Ascending aorta (tissue), 2 donors: ENCODE results near the gene PDE9A. TPM values are rescaled to one million over a fixed set of nuclear protein-coding genes. Genes with fewer than 3 reads are reported as not detected.

Source experiments
- DNase-seq, 2 donors: peaks; one replicate each; pipeline ENCODE4 v3.0.0-alpha.2; 2019; ENCODE audit warnings: low spot score in 2 of 2
- H3K27ac ChIP-seq, 2 donors: fragments of 200-600 bp; sonication (generic); one replicate each; pipeline ENCODE4 v1.5.1; 2016 to 2017; ENCODE audit warnings: mild to moderate bottlenecking in 1 of 2
- H3K27me3 ChIP-seq: fragments of 200-600 bp; sonication (generic); one replicate; pipeline ENCODE4 v1.5.1; 2017
- H3K36me3 ChIP-seq, 2 donors: fragments of 200-600 bp; sonication (generic); one replicate each; pipeline ENCODE4 v1.5.1; 2016
- H3K4me1 ChIP-seq, 2 donors: fragments of 200-600 bp; sonication (generic); one replicate each; pipeline ENCODE4 v1.5.1; 2016 to 2017; ENCODE audit warnings: mild to moderate bottlenecking in 1 of 2
- H3K4me3 ChIP-seq, 2 donors: fragments of 200-600 bp; sonication (generic); one replicate each; pipeline ENCODE4 v1.5.1; 2016 to 2017; ENCODE audit warnings: mild to moderate bottlenecking in 1 of 2
- H3K9me3 ChIP-seq, 2 donors: fragments of 200-600 bp; sonication (generic); one replicate each; pipeline ENCODE4 v1.5.1; 2016
- intact Hi-C: fragments of 100-400 bp; cut with DNase I; formaldehyde crosslinking; loops from one replicate; pipeline ENCODE4 v1.15.1; 2023
- total RNA-seq: library from RNA; depleted of rRNA; stranded (reverse); fragments of >200 nt; gene quantifications from one replicate; pipeline ENCODE4 v1.1.0, GENCODE V29; 2016
- TF ChIP-seq, protein P1 (sequence below), 3 experiments: fragments of 200-600 bp in 2 of 3; fragments of 450-650 bp in 1 of 3; sonication (generic) in 2 of 3; IDR thresholded peaks; one replicate each; pipeline ENCODE4 v1.5.1; 2016 to 2019; ENCODE audit warnings: antibody characterized with exemption in 3 of 3, mild to moderate bottlenecking in 1 of 3, moderate library complexity in 1 of 3

PDE9A gene
- total RNA-seq, 1 donor from 2014 or later, result 2.2 TPM

DNA sequence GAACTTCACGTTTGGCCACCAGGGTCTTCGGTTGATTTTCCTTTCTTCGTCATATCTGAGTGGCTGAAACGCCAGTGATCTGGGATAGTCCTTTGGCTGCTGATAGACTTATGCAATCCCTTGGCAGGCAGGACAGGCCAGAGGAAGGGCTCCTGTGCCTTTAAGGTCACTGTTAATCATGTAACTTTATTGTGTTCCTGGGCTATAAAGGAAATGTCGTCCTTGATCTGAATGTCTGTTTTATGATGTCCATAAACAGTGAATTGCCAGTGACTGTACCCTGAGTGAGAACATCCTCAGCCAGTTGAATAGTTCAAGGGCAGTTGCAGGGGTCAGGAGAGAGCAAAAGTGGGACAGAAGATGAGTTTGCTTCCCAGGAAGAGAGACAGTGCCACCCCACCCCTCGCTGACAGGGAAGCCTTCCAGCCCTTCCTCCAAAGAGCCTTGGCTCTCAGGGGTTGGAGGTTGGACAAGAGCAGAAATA lies 68.0 kb downstream of the PDE9A start:
- intact Hi-C loops, result no loop called here
- H3K9me3 ChIP-seq, result no peaks in the 10 kb centered on the region
- H3K4me3 ChIP-seq, result peak overlapping the region in 1 of 2 donors; percentile 16
- DNase-seq, result no peak
- H3K4me1 ChIP-seq, result no peaks in the 10 kb centered on the region
- H3K36me3 ChIP-seq, result no peaks in the 10 kb centered on the region
- no peak overlapping the region for H3K27ac ChIP-seq
- TF ChIP-seq, protein P1, sequence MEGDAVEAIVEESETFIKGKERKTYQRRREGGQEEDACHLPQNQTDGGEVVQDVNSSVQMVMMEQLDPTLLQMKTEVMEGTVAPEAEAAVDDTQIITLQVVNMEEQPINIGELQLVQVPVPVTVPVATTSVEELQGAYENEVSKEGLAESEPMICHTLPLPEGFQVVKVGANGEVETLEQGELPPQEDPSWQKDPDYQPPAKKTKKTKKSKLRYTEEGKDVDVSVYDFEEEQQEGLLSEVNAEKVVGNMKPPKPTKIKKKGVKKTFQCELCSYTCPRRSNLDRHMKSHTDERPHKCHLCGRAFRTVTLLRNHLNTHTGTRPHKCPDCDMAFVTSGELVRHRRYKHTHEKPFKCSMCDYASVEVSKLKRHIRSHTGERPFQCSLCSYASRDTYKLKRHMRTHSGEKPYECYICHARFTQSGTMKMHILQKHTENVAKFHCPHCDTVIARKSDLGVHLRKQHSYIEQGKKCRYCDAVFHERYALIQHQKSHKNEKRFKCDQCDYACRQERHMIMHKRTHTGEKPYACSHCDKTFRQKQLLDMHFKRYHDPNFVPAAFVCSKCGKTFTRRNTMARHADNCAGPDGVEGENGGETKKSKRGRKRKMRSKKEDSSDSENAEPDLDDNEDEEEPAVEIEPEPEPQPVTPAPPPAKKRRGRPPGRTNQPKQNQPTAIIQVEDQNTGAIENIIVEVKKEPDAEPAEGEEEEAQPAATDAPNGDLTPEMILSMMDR (IDR thresholded peaks at IDR 0.05), result no peak
- H3K27me3 ChIP-seq, result no peaks in the 10 kb centered on the region

DNA sequence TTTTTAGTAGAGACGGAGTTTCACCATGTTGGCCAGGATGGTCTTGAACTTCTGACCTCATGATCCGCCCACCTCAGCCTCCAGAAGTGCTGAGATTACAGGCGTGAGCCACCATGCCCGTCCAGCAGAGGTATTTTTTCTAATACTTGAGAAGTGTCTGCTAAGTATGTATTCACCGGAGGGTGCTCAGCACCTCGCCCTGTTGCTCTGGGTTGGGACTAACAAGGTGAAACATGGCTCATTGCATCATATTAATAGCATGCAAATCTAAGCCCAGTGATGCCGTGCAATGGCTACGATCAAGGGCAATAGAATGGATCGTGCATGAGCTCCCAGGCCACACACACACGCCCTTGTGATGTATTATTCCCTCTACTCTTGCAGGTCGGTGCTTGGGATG lies 68.7 kb downstream of the PDE9A start:
- TF ChIP-seq, protein P1 (IDR thresholded peaks at IDR 0.05), result no peak
- H3K36me3 ChIP-seq, result no peaks in the 10 kb centered on the region
- no peaks in the 10 kb centered on the region for H3K9me3 ChIP-seq
- intact Hi-C loops, result no loop called here
- no peaks in the 10 kb centered on the region for H3K27me3 ChIP-seq
- no peak overlapping the region for H3K27ac ChIP-seq
- no peaks in the 10 kb centered on the region for H3K4me1 ChIP-seq
- H3K4me3 ChIP-seq, result no peak overlapping the region
- DNase-seq, result no peak

DNA sequence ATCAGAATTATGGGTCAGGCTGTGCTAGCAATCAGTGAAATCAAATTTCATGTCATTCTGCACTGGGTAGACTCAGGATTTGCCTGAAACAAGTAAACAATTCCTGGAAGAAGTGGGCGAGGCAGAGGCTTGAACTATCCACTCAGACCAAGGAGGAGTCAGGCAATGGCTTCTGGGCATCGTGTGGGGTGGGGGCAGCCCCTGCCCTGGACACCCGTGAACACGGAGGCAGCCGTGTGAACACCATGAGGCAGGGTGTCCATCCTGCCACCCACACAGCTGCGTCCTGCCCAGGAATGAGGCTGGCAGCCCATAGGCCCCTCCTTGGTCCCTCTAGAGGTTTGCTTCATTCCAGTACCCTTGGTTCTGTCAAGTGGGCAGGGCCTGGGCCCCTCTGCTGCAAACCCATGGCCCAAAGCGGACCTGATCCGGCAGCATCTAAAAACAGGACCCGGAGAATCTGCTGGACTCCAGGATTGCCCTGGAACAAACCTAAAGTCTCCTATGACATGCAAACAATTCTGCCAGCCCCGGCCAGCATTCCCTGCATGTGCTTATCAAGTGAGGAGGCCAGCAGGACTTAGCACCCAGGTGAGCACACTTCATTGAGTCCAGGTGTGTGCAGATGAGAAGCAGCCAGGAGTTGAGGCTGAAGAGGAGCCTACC lies 69.5 kb downstream of the PDE9A start:
- TF ChIP-seq, protein P1 (IDR thresholded peaks at IDR 0.05), result no peak
- intact Hi-C loops, result no loop called here
- no peaks in the 10 kb centered on the region for H3K27me3 ChIP-seq
- no peak for DNase-seq
- no peaks in the 10 kb centered on the region for H3K4me1 ChIP-seq
- no peaks in the 10 kb centered on the region for H3K36me3 ChIP-seq
- H3K4me3 ChIP-seq, result no peak overlapping the region
- no peaks in the 10 kb centered on the region for H3K9me3 ChIP-seq
- no peak overlapping the region for H3K27ac ChIP-seq

DNA sequence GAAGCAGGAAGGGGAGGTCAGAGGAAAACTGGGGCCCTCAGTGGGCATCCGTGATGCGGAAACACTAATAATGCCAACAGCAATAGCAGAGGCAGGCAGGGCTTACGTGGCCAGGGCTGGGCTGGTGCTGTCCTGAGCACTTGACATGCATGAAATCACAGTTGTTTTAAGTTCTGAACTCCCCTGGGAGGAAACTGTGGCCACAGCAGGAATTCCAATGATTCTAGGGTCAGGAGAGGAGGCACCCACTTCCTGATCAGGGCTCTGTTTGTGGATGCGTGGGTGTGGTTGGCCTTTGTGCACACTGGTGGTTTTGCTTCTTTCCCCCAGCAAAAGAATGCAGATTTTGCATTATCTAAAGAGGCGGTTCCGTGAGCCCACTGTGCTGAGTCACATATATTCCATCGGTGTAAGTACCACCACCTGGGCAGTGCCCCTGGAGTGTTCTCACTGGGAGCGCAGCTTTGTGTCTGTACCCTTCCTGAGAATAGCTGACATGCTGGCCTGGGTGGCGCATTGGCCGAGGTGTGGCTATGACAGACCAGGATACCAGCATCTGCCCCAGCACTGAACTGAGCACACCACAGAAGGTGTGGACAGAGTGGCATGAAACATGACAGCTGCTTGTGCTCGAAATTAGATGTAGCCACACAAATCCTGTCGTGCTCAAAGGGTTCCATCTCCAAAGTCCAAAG lies 71.0 kb downstream of the PDE9A start:
- no peaks in the 10 kb centered on the region for H3K9me3 ChIP-seq
- no peak overlapping the region for H3K27ac ChIP-seq
- no peaks in the 10 kb centered on the region for H3K27me3 ChIP-seq
- DNase-seq, result no peak
- intact Hi-C loops, result no loop called here
- H3K4me1 ChIP-seq, result no peaks in the 10 kb centered on the region
- no peaks in the 10 kb centered on the region for H3K36me3 ChIP-seq
- H3K4me3 ChIP-seq, result no peak overlapping the region
- TF ChIP-seq, protein P1 (IDR thresholded peaks at IDR 0.05), result no peak

DNA sequence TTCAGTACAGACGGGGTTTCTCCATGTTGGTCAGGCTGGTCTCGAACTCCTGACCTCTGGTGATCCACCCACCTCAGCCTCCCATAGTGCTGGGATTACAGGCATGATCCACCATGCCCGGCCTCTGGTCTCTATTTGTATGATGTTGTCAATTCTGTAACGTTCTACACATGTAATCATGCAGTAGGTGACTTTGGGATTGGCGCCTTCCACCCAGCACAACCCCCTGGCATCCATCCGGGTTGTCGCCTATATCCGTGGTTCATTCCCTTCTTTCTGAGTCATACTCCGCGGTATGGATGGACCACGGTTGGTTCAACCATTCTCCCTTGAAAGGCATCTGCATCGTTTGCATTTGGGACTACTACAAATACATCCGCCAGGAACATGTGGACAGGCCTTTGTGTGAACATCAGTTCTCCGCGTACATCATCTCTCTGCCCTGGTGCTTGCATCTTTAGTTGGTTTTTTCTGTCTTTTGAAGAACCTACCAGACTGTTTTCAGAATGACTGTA lies 72.1 kb downstream of the PDE9A start:
- Histone ChIP-seq H3K4me1 (no peaks in the 10 kb centered on the region), H3K4me3 (no peak overlapping the region), H3K27me3 (no peaks in the 10 kb centered on the region), H3K9me3 (no peaks in the 10 kb centered on the region), H3K27ac (no peak overlapping the region), H3K36me3 (no peaks in the 10 kb centered on the region)
- no peak for DNase-seq
- TF ChIP-seq, protein P1 (IDR thresholded peaks at IDR 0.05), result no peak
- intact Hi-C loops, result no loop called here
